ENCODE results near the gene SUSD2. TPM values are rescaled to one million over a fixed set of nuclear protein-coding genes. Genes with fewer than 3 reads are reported as not detected.
"Not testable (repeated sequence)": the region's sequence is repeated elsewhere in the genome, so short reads cannot be mapped to it uniquely, and the experiment has no call there.

SUSD2 gene
- total and polyA plus RNA-seq, 2 donors from 2014 or later, result 14.8 to 25.2 TPM

DNA sequence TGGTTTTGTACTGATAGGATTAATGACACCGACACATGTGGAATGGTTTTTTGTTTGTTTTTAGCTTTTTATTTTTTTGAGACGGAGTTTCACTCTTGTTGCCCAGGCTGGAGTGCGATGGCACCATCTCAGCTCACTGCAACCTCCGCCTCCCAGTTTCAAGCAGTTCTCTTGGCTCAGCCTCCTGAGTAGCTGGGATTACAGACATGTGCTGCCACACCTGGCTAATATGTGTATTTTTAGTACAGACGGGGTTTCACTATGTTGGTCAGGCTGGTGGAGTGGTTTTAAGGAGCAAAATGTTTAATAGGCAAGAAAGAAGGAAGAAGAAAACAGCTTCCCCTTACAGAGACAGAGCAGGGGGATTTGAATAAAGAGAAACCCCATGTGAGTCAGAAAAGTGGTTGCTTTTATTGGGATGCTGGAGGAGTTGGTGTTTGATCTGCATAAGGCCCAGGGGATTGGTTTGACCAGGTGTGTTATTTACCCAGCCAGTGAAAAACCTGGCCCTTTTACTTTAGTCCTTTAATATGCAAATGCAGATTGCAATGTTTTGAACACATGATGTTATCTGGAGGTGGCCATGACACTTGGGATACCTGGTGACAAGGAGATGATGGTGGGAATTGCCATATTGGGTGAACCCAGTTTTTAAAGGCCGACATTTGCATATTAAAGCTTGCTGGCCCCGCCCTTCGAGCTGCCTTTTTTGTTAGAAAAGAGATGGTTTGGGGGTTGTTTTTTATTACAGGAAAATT, 24.3 kb downstream of the SUSD2 start:
- H3K4me3 ChIP-seq (ENCODE audit: low read length in 3 of 3), result no peak overlapping the region
- FAIRE-seq (no peak), DNase-seq (no peak)
- H3K4me1 ChIP-seq (ENCODE audit: control insufficient read depth in 2 of 3, insufficient read depth in 2 of 3, low read depth in 1 of 3, low read length in 3 of 3), result peaks cover 0 to 5% (median 0%) of the 10 kb centered on the region in 3 donors
- no peak overlapping the region for H3K9ac ChIP-seq (ENCODE audit: low read length in 3 of 3)
- TF ChIP-seq, protein P1, sequence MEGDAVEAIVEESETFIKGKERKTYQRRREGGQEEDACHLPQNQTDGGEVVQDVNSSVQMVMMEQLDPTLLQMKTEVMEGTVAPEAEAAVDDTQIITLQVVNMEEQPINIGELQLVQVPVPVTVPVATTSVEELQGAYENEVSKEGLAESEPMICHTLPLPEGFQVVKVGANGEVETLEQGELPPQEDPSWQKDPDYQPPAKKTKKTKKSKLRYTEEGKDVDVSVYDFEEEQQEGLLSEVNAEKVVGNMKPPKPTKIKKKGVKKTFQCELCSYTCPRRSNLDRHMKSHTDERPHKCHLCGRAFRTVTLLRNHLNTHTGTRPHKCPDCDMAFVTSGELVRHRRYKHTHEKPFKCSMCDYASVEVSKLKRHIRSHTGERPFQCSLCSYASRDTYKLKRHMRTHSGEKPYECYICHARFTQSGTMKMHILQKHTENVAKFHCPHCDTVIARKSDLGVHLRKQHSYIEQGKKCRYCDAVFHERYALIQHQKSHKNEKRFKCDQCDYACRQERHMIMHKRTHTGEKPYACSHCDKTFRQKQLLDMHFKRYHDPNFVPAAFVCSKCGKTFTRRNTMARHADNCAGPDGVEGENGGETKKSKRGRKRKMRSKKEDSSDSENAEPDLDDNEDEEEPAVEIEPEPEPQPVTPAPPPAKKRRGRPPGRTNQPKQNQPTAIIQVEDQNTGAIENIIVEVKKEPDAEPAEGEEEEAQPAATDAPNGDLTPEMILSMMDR (IDR thresholded peaks at IDR 0.05; ENCODE audit: borderline replicate concordance, extremely low read depth, insufficient read depth), result no peak
- peak overlapping the region in 1 of 2 donors; percentile 9 for H3K27ac ChIP-seq (ENCODE audit: low read depth in 2 of 2, low read length in 2 of 2)
- H3K36me3 ChIP-seq (ENCODE audit: control insufficient read depth in 2 of 3, insufficient read depth in 3 of 3, low read length in 3 of 3), result no peaks in the 10 kb centered on the region
- intact Hi-C loops (cut with DNase I), result no loop called here
- H3K9me3 ChIP-seq (ENCODE audit: control insufficient read depth in 2 of 3, insufficient read depth in 1 of 3, low read length in 3 of 3), result no peaks in the 10 kb centered on the region
- H3K27me3 ChIP-seq (ENCODE audit: control insufficient read depth, insufficient read depth, low read length), result no peaks in the 10 kb centered on the region

DNA sequence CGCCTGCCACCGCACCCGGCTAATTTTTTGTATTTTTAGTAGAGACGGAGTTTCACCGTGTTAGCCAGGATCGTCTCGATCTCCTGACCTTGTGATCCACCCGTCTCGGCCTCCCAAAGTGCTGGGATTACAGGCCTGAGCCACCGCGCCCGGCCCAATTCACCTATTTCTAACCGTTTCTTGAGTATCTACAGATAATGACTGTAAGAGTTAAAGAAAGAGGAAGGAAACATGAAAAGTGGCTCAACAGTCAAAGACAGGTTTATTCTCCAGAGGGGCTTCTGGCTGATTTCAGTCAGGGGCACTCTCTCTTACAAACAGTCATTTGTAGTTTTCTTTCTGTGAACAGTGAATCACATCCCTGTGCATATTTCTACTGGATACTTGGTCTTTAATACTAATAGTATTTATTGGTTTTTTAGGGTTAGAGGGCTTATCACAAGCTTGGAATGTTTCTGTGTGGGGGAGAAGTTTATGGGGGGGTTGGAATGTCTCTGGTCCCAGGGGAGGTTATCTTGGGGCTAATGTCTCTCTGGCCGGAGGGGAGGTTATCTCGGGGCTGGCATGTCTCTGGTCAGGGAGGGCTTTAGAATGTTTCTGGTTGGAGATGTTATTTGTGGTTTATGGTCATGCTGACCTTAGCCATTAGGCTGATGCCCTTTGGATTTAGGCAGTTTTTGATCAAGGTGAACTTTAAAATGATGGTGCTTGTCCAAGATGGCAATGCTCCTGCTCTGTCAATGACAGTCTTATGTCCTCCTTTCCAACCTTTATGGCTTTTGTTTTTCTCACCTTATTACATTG, 25.4 kb downstream of the SUSD2 start:
- FAIRE-seq; H3K27me3 ChIP-seq (ENCODE audit: control insufficient read depth, insufficient read depth, low read length); H3K4me1 ChIP-seq (ENCODE audit: control insufficient read depth in 2 of 3, insufficient read depth in 2 of 3, low read depth in 1 of 3, low read length in 3 of 3); H3K9ac ChIP-seq (ENCODE audit: low read length in 3 of 3); intact Hi-C loops (cut with DNase I); H3K36me3 ChIP-seq (ENCODE audit: control insufficient read depth in 2 of 3, insufficient read depth in 3 of 3, low read length in 3 of 3); H3K9me3 ChIP-seq (ENCODE audit: control insufficient read depth in 2 of 3, insufficient read depth in 1 of 3, low read length in 3 of 3); H3K4me3 ChIP-seq (ENCODE audit: low read length in 3 of 3): not testable (repeated sequence)
- DNase-seq, result peak in 2 of 5 donors; percentile 56 to 64
- peak overlapping the region in 1 of 2 donors; percentile 83 for H3K27ac ChIP-seq (ENCODE audit: low read depth in 2 of 2, low read length in 2 of 2)

DNA sequence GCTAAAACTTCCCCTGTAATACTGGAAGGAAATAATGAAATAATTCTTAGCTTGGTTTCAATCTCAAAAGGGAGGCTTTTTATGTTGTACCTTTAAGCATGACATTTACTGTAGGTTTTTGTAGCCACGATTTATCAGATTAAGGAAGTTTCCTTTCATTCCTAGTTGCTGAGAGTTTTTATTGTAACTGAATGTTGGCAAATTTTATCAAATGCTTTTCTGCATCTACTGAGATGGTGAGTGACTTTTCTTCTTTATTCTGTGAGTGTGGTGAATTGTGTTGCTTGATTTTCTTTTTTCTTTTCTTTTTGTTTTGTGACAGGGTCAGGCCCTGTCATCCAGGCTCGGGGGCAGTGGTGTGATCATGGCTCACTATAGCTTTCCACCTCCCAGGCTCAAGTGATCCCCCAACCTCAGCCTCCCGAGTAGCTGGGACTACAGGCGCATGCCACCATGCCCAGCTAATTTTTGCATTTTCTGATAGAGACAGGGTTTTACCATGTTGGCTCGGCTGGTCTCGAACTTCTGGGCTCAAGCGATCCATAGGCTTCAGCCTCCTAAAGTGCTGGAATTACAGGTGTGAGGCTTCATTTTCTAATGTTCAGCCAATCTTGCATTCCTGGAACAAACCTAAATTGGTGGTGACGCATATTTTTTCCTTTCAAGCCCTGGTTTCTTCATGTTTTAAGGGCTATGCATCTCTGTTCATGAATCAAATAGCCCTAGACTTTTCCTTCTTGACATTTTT, 26.2 kb downstream of the SUSD2 start:
- Histone ChIP-seq H3K36me3 (ENCODE audit: control insufficient read depth in 2 of 3, insufficient read depth in 3 of 3, low read length in 3 of 3) (no peaks in the 10 kb centered on the region), H3K9me3 (ENCODE audit: control insufficient read depth in 2 of 3, insufficient read depth in 1 of 3, low read length in 3 of 3) (no peaks in the 10 kb centered on the region), H3K9ac (ENCODE audit: low read length in 3 of 3) (no peak overlapping the region), H3K4me1 (ENCODE audit: control insufficient read depth in 2 of 3, insufficient read depth in 2 of 3, low read depth in 1 of 3, low read length in 3 of 3) (peaks cover 0 to 5% (median 0%) of the 10 kb centered on the region in 3 donors), H3K4me3 (ENCODE audit: low read length in 3 of 3) (no peak overlapping the region), H3K27ac (ENCODE audit: low read depth in 2 of 2, low read length in 2 of 2) (peak overlapping the region; percentile 59 to 83), H3K27me3 (ENCODE audit: control insufficient read depth, insufficient read depth, low read length) (no peaks in the 10 kb centered on the region)
- no peak for FAIRE-seq
- TF ChIP-seq, protein P1 (IDR thresholded peaks at IDR 0.05; ENCODE audit: borderline replicate concordance, extremely low read depth, insufficient read depth), result no peak
- intact Hi-C loops (cut with DNase I), result no loop called here
- DNase-seq, result no peak

Data from kidney (tissue), 14 donors.